NCI-H1436 treated with DMSO at 0.1 percent for 48 hours (cell line): ENCODE measurements around the gene C16orf78.
"Not testable (repeated sequence)": the region's sequence is repeated elsewhere in the genome, so short reads cannot be mapped to it uniquely, and the experiment has no call there.

Experiments used
- DNase-seq: peaks from one replicate; lab custom pipeline; 2025; lab: John Stamatoyannopoulos, UW

C16orf78 gene

GRCh38 chr16:49349446-49350168 is 24.0 kb upstream of the C16orf78 start:
- DNase-seq, result no peak

- no peak for DNase-seq
Observed at GRCh38 chr16:49350265-49351095, 23.1 kb upstream of the C16orf78 start.

- no peak for DNase-seq
Observed at GRCh38 chr16:49351096-49351487, 22.5 kb upstream of the C16orf78 start.

GRCh38 chr16:49352892-49353291 is 20.7 kb upstream of the C16orf78 start:
- no peak for DNase-seq

- DNase-seq, result no peak
Observed at GRCh38 chr16:49353680-49354079, 19.9 kb upstream of the C16orf78 start.

- no peak for DNase-seq
Observed at GRCh38 chr16:49354101-49354500, 19.5 kb upstream of the C16orf78 start.

GRCh38 chr16:49354991-49355390 is 18.6 kb upstream of the C16orf78 start:
- DNase-seq, result no peak

GRCh38 chr16:49355933-49356665 is 17.5 kb upstream of the C16orf78 start:
- DNase-seq, result no peak

GRCh38 chr16:49356728-49357488 is 16.7 kb upstream of the C16orf78 start:
- DNase-seq, result no peak

- DNase-seq, result no peak
Observed at GRCh38 chr16:49359591-49359990, 14.0 kb upstream of the C16orf78 start.

GRCh38 chr16:49361731-49362130 is 11.9 kb upstream of the C16orf78 start:
- DNase-seq, result not testable (repeated sequence)

GRCh38 chr16:49362230-49362629 is 11.4 kb upstream of the C16orf78 start:
- DNase-seq, result no peak

- no peak for DNase-seq
Observed at GRCh38 chr16:49365711-49366509, 7.7 kb upstream of the C16orf78 start.

GRCh38 chr16:49366669-49367068 is 6.9 kb upstream of the C16orf78 start:
- DNase-seq, result no peak

GRCh38 chr16:49369651-49370611 is 3.7 kb upstream of the C16orf78 start:
- DNase-seq, result no peak

- no peak for DNase-seq
Observed at GRCh38 chr16:49376206-49376605, 2.6 kb downstream of the C16orf78 start.

GRCh38 chr16:49377196-49377755 is 3.7 kb downstream of the C16orf78 start:
- no peak for DNase-seq

- DNase-seq, result no peak
Observed at GRCh38 chr16:49378238-49378637, 4.6 kb downstream of the C16orf78 start.

GRCh38 chr16:49378816-49379215 is 5.2 kb downstream of the C16orf78 start:
- DNase-seq, result no peak

GRCh38 chr16:49382916-49383315 is 9.3 kb downstream of the C16orf78 start:
- DNase-seq, result no peak
